ENCODE results near the gene RNF44. TPM values are rescaled to one million over a fixed set of nuclear protein-coding genes. Genes with fewer than 3 reads are reported as not detected.

Gene RNF44
- total RNA-seq, 4 donors from 2014 or later, result 7.5 to 15.1 (median 9.8) TPM

GRCh38 chr5:176500511-176500910, 36.7 kb downstream of the RNF44 start:
- TF ChIP-seq CTCF (IDR thresholded peaks at IDR 0.05; ENCODE audit: low read depth), result no peak

- TF ChIP-seq CTCF (IDR thresholded peaks at IDR 0.05; ENCODE audit: low read depth), result no peak
Measured at GRCh38 chr5:176499273-176499672, 37.9 kb downstream of the RNF44 start.

- TF ChIP-seq CTCF (IDR thresholded peaks at IDR 0.05; ENCODE audit: low read depth), result no peak
Measured at GRCh38 chr5:176497852-176498251, 39.4 kb downstream of the RNF44 start.

- no peak for TF ChIP-seq CTCF (IDR thresholded peaks at IDR 0.05; ENCODE audit: low read depth)
Measured at GRCh38 chr5:176492431-176492830, 44.8 kb downstream of the RNF44 start.

GRCh38 chr5:176491901-176492300, 45.3 kb downstream of the RNF44 start:
- no peak for TF ChIP-seq CTCF (IDR thresholded peaks at IDR 0.05; ENCODE audit: low read depth)

- no peak for TF ChIP-seq CTCF (IDR thresholded peaks at IDR 0.05; ENCODE audit: low read depth)
Measured at GRCh38 chr5:176491101-176491502, 46.1 kb downstream of the RNF44 start.

GRCh38 chr5:176490301-176490700, 46.9 kb downstream of the RNF44 start:
- TF ChIP-seq CTCF (IDR thresholded peaks at IDR 0.05; ENCODE audit: low read depth), result no peak
